Measurements from ENCODE around the gene GSK3B. TPM values are rescaled to one million over a fixed set of nuclear protein-coding genes. Genes with fewer than 3 reads are reported as not detected.

GSK3B gene
- total RNA-seq, 1 experiment from 2014 or later = 56.5 TPM

DNA sequence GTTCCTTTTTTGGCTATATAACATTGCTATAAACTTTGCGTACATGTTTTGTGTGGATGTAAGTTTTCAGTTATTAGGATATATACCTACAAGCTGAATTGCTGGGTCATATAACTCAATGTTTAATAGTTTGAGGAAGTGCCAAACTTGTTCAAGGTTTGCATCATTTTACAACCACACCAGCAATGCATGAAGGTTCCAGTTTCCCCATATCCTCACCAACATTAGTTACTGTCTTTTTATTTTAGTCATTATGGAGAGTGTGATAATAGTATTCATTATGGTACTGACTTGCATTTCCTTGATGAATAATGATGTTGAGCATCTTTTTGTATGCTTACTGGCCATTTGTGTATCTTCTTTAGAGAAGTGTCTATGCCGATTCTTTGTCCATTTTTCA, 200.1 kb downstream of the GSK3B start:
- Histone ChIP-seq H3K79me1 (ENCODE audit: insufficient read depth, low read depth, low read length, poor library complexity, severe bottlenecking) (no peaks in the 10 kb centered on the region), H2BK15ac (ENCODE audit: low read depth, low read length) (no peak overlapping the region), H3K4ac (ENCODE audit: low read depth, low read length) (no peak overlapping the region), H3K4me2 (ENCODE audit: insufficient read depth, insufficient read length, low read length) (no peak overlapping the region), H4K91ac (ENCODE audit: insufficient read length, low read depth, low read length) (no peak overlapping the region), H4K20me1 (ENCODE audit: control insufficient read depth, insufficient read depth, insufficient read length) (no peaks in the 10 kb centered on the region), H3K23ac (ENCODE audit: insufficient read length, low read depth, low read length) (no peak overlapping the region), H2BK120ac (ENCODE audit: low read depth, low read length, poor library complexity, severe bottlenecking) (no peak overlapping the region), H4K5ac (ENCODE audit: insufficient read length, low read depth, low read length) (no peak overlapping the region), H3K56ac (ENCODE audit: insufficient read length, low read depth, low read length) (no peak overlapping the region), H2BK5ac (ENCODE audit: insufficient read length, low read length) (no peak overlapping the region), H2AFZ (ENCODE audit: low read length) (no peak overlapping the region), H2BK12ac (ENCODE audit: insufficient read length, low read depth, low read length) (no peak overlapping the region), H3K4me1 (ENCODE audit: insufficient read depth, low read length) (no peaks in the 10 kb centered on the region), H3K27ac (ENCODE audit: insufficient read length, low read depth, low read length) (no peak overlapping the region), H2AK5ac (ENCODE audit: insufficient read length, low read length) (no peak overlapping the region), H3K9ac (ENCODE audit: extremely low read depth, insufficient read length, low read length) (no peak overlapping the region), H3T11ph (ENCODE audit: low read length) (no peak overlapping the region), H3K14ac (ENCODE audit: insufficient read depth, low read length) (no peak overlapping the region), H4K8ac (replicated peaks; ENCODE audit: insufficient read length, low read depth, low read length) (no peak overlapping the region), H3K9me3 (ENCODE audit: control insufficient read depth, low read depth, low read length) (no peaks in the 10 kb centered on the region), H3K27me3 (ENCODE audit: insufficient read depth, low read length) (no peaks in the 10 kb centered on the region), H3K18ac (ENCODE audit: insufficient read length, low read depth, low read length) (no peak overlapping the region), H2BK20ac (ENCODE audit: low read depth, low read length, poor library complexity, severe bottlenecking) (no peak overlapping the region), H3K23me2 (ENCODE audit: insufficient read length, low read depth, low read length, poor library complexity, severe bottlenecking) (no peaks in the 10 kb centered on the region), H3K79me2 (ENCODE audit: insufficient read depth, low read length) (no peaks in the 10 kb centered on the region)
- Mint-ChIP-seq H3K4me1 (peaks cover 0 to 4% of the 10 kb centered on the region in 2 experiments; a peak in 2 of 4 replicates), H3K27ac (no peak overlapping the region), H3K4me3 (no peak overlapping the region), H3K9me3 (peaks cover 4 to 12% of the 10 kb centered on the region in 2 experiments), H3K27me3 (ENCODE audit: low read depth) (no peaks in the 10 kb centered on the region), H3K36me3 (ENCODE audit: insufficient read depth in 1 of 3, low read depth in 3 of 3) (peaks cover 14 to 19% (median 16%) of the 10 kb centered on the region in 3 experiments)
- DNase-seq = no peak
- no CpG with 5 or more reads among the region's 2 CpGs for WGBS (ENCODE audit: extremely low coverage, insufficient read length, low lambda C conversion rate)
- no peak for TF ChIP-seq CTCF (conservative IDR thresholded peaks at IDR 0.05)
